ENCODE data around the gene SLC39A8. TPM values are rescaled to one million over a fixed set of nuclear protein-coding genes. Genes with fewer than 3 reads are reported as not detected.

The SLC39A8 gene
- polyA plus RNA-seq, 1 of the 3 experiments (the other 2 are of a cell fraction) = 1.5 TPM

GRCh38 chr4:102326951-102327350 is 18.3 kb downstream of the SLC39A8 start:
- H3K4me3 ChIP-seq (ENCODE audit: low read depth in 2 of 2, low read length in 1 of 2) = no peak overlapping the region
- H3K9me3 ChIP-seq = no peaks in the 10 kb centered on the region
- H3K4me1 ChIP-seq (ENCODE audit: control insufficient read depth in 1 of 2, insufficient read depth in 2 of 2, low read depth in 1 of 2, low read length in 1 of 2) = peaks cover 0 to 5% of the 10 kb centered on the region in 2 experiments; a peak in 1 of 4 replicates
- POLR2A ChIA-PET = no interaction called here
- H3K79me2 ChIP-seq (ENCODE audit: insufficient read depth) = no peaks in the 10 kb centered on the region
- no peaks in the 10 kb centered on the region for H3K27me3 ChIP-seq (ENCODE audit: insufficient read depth)
- H4K20me1 ChIP-seq (ENCODE audit: insufficient read depth) = no peaks in the 10 kb centered on the region
- no peaks in the 10 kb centered on the region for H3K36me3 ChIP-seq (replicated peaks in 1 of 2; ENCODE audit: control insufficient read depth in 1 of 2, insufficient read depth in 2 of 2, low read length in 1 of 2)
- no peak for DNase-seq
- no peak overlapping the region for H2AFZ ChIP-seq (ENCODE audit: low read depth)
- 89% methylated on average over 3 of the region's 3 CpGs for WGBS (ENCODE audit: low lambda C conversion rate)
- CTCF ChIA-PET = no interaction called here
- no peak overlapping the region for H3K27ac ChIP-seq (ENCODE audit: low read depth in 2 of 2, low read length in 1 of 2)
- no peak overlapping the region for H3K4me2 ChIP-seq
- no peak overlapping the region for H3K9ac ChIP-seq
- H3K9me2 ChIP-seq = no peaks in the 10 kb centered on the region
- TF ChIP-seq ELF1 (IDR thresholded peaks at IDR 0.05) (no peak), CHD2 (IDR thresholded peaks at IDR 0.05; ENCODE audit: low read length, partially characterized antibody) (no peak), TEAD4 (IDR thresholded peaks at IDR 0.05; ENCODE audit: borderline replicate concordance, insufficient read depth) (no peak), JUND (IDR thresholded peaks at IDR 0.05) (no peak), RFX5 (IDR thresholded peaks at IDR 0.05; ENCODE audit: low read length) (no peak), TAF1 (IDR thresholded peaks at IDR 0.05; ENCODE audit: borderline replicate concordance, low read depth, low read length) (no peak), REST (IDR thresholded peaks at IDR 0.05; ENCODE audit: low read depth, low read length) (no peak), GABPA (IDR thresholded peaks at IDR 0.05; ENCODE audit: low read depth) (no peak), USF2 (IDR thresholded peaks at IDR 0.05; ENCODE audit: borderline replicate concordance, low read depth, low read length) (no peak), FOSL2 (IDR thresholded peaks at IDR 0.05; ENCODE audit: borderline replicate concordance, low read depth) (no peak), RAD21 (IDR thresholded peaks at IDR 0.05; ENCODE audit: low read length) (no peak), MXI1 (IDR thresholded peaks at IDR 0.05; ENCODE audit: low read depth, low read length) (no peak), TCF12 (IDR thresholded peaks at IDR 0.05) (no peak), NRF1 (IDR thresholded peaks at IDR 0.05; ENCODE audit: low read depth, low read length) (no peak), SIN3A (IDR thresholded peaks at IDR 0.05; ENCODE audit: borderline replicate concordance, low read depth, low read length) (no peak), EZH2phosphoT487 (IDR thresholded peaks at IDR 0.05; ENCODE audit: borderline replicate concordance, low read depth) (no peak), MAX (IDR thresholded peaks at IDR 0.05; ENCODE audit: low read depth) (no peak), RXRA (IDR thresholded peaks at IDR 0.05; ENCODE audit: borderline replicate concordance, low read depth) (no peak)
- no peaks in the 10 kb centered on the region for H3F3A ChIP-seq (replicated peaks; ENCODE audit: insufficient read depth)
